Endothelial cell of umbilical vein (primary cell): ENCODE measurements around the gene FNIP1. TPM values are rescaled to one million over a fixed set of nuclear protein-coding genes. Genes with fewer than 3 reads are reported as not detected.

Experiments used
- BruUV-seq: library from RNA; stranded (reverse); fragments of 400-500 nt; replicated peaks from 2 replicates; lab custom pipeline; 2021; lab: Mats Ljungman, UMichigan
- CTCF ChIA-PET: fragments of 300-600, 350-600 bp; sonication (Branson Sonifier 250); formaldehyde crosslinking; loops from one replicate; lab custom pipeline; 2021; ENCODE audit warnings: antibody characterized with exemption, inconsistent platforms; lab: Charles Lee
- POLR2A ChIA-PET: fragments of 300-600, 350-600 bp; sonication (Branson Sonifier 250); formaldehyde crosslinking; loops from one replicate; lab custom pipeline; 2021; ENCODE audit warnings: antibody characterized with exemption, inconsistent platforms; lab: Charles Lee
- DNase-seq: peaks from one replicate; pipeline ENCODE4 v3.0.0-alpha.2; 2011; ENCODE audit warnings: low read depth, low spot score
- FAIRE-seq: peaks from 2 replicates; lab custom pipeline; 2011; peaks lifted over from hg19 to GRCh38; lab: Jason Lieb, UNC
- H2AFZ ChIP-seq: 2 replicates; pipeline ENCODE4 v1.6.0; 2012; ENCODE audit warnings: low read depth, low read length, control low read depth, inconsistent platforms
- H3K27ac ChIP-seq: 2 replicates; pipeline ENCODE4 v1.5.1; 2011; ENCODE audit warnings: low read depth, mild to moderate bottlenecking, control low read depth, low read length, moderate library complexity; ENCODE audit not compliant: insufficient read depth
- H3K27me3 ChIP-seq, 2 experiments: 2 replicates each; pipeline versions ENCODE4 v1.6.0 to v1.6.1; 2011; ENCODE audit warnings: low read length in 2 of 2, mixed read lengths in 1 of 2; ENCODE audit not compliant: control insufficient read depth in 2 of 2, insufficient read depth in 2 of 2
- H3K36me3 ChIP-seq, 2 experiments: 2 replicates in 1 of 2; 3 replicates in 1 of 2; pipeline ENCODE4 v1.5.1; 2011; ENCODE audit warnings: low read length in 2 of 2, mild to moderate bottlenecking in 1 of 2, moderate library complexity in 1 of 2; ENCODE audit not compliant: control insufficient read depth in 2 of 2, insufficient read depth in 2 of 2; ENCODE audit errors: extremely low read depth in 1 of 2
- H3K4me1 ChIP-seq: 3 replicates; pipeline ENCODE4 v1.5.1; 2011; ENCODE audit warnings: mild to moderate bottlenecking, low read length; ENCODE audit not compliant: control insufficient read depth, insufficient read depth; ENCODE audit errors: extremely low read depth
- H3K4me2 ChIP-seq: 2 replicates; pipeline ENCODE4 v1.6.1; 2011; ENCODE audit warnings: low read length, control low read depth, mixed read lengths; ENCODE audit not compliant: insufficient read depth
- H3K4me3 ChIP-seq, 3 experiments: fragments of 200-600 bp in 1 of 3; sonication (generic), shearing (Covaris generic) in 1 of 3; replicated peaks in 1 of 3; 2 replicates each; pipeline ENCODE4 v1.5.1; 2011 to 2016; ENCODE audit warnings: control low read depth in 3 of 3, low read length in 3 of 3, mild to moderate bottlenecking in 2 of 3, inconsistent platforms in 1 of 3, low read depth in 1 of 3, moderate library complexity in 1 of 3; ENCODE audit not compliant: insufficient read depth in 1 of 3
- H3K79me2 ChIP-seq: 2 replicates; pipeline ENCODE4 v1.6.0; 2012; ENCODE audit warnings: low read length, inconsistent platforms; ENCODE audit not compliant: control insufficient read depth, insufficient read depth
- H3K9ac ChIP-seq: replicated peaks from 2 replicates; pipeline ENCODE3; 2011; ENCODE audit warnings: low read length, control low read depth; ENCODE audit not compliant: insufficient read depth; ENCODE audit errors: extremely low read depth
- H3K9me1 ChIP-seq: replicated peaks from 3 replicates; pipeline ENCODE4 v1.6.0; 2011; ENCODE audit warnings: mild to moderate bottlenecking, low read length; ENCODE audit not compliant: control insufficient read depth, insufficient read depth; ENCODE audit errors: extremely low read depth
- H3K9me3 ChIP-seq: replicated peaks from 2 replicates; pipeline ENCODE4 v1.5.1; 2012; ENCODE audit warnings: low read length, inconsistent platforms; ENCODE audit not compliant: control insufficient read depth, insufficient read depth
- H4K20me1 ChIP-seq: replicated peaks from 2 replicates; pipeline ENCODE3; 2011; ENCODE audit warnings: mild to moderate bottlenecking, low read length; ENCODE audit not compliant: control insufficient read depth, insufficient read depth; ENCODE audit errors: extremely low read depth
- CTCF ChIP-seq, 2 donors: IDR thresholded peaks; 1 replicate in 1 of 2; 2 replicates in 1 of 2; pipeline ENCODE4 v1.5.1; 2011; ENCODE audit warnings: low read length in 2 of 2, mild to moderate bottlenecking in 2 of 2, moderate library complexity in 2 of 2, control low read depth in 1 of 2, inconsistent platforms in 1 of 2, low read depth in 1 of 2; ENCODE audit not compliant: insufficient read depth in 1 of 2; ENCODE audit errors: extremely low read depth in 1 of 2
- EZH2 ChIP-seq: IDR thresholded peaks from 2 replicates; pipeline ENCODE4 v1.6.1; 2012; ENCODE audit warnings: borderline replicate concordance, low read depth, mild to moderate bottlenecking, moderate library complexity, low read length, inconsistent platforms; ENCODE audit not compliant: severe bottlenecking
- FOS ChIP-seq: IDR thresholded peaks from 2 replicates; pipeline ENCODE4 v1.6.1; 2011; ENCODE audit warnings: mild to moderate bottlenecking, low read length, moderate library complexity, borderline replicate concordance; ENCODE audit not compliant: insufficient read depth
- GATA2 ChIP-seq: IDR thresholded peaks from 2 replicates; pipeline ENCODE4 v1.7.0; 2011; ENCODE audit warnings: low read depth, mild to moderate bottlenecking, moderate library complexity, mixed read lengths, low read length; ENCODE audit not compliant: insufficient read length, insufficient read depth
- JUN ChIP-seq: IDR thresholded peaks from 2 replicates; pipeline ENCODE4 v1.6.1; 2011; ENCODE audit warnings: borderline replicate concordance, low read depth; ENCODE audit not compliant: insufficient read length, insufficient read depth
- MAX ChIP-seq: IDR thresholded peaks from 2 replicates; pipeline ENCODE4 v1.6.1; 2011; ENCODE audit not compliant: insufficient read depth, insufficient read length
- MYC ChIP-seq: IDR thresholded peaks from one replicate; pipeline ENCODE4 v1.6.1; 2011; ENCODE audit warnings: mild to moderate bottlenecking, low read depth, low read length
- POLR2A ChIP-seq: IDR thresholded peaks from 2 replicates; pipeline ENCODE4 v1.6.1; 2012; ENCODE audit warnings: low read depth, mild to moderate bottlenecking, control low read depth, low read length
- POLR2AphosphoS5 ChIP-seq: IDR thresholded peaks from 2 replicates; pipeline ENCODE4 v1.6.1; 2012; ENCODE audit warnings: low read depth, mild to moderate bottlenecking, control low read depth, low read length, moderate library complexity; ENCODE audit not compliant: insufficient read depth
- dilution Hi-C: fragments of 300-500 bp; cut with MboI; formaldehyde crosslinking; loops from one replicate; pipeline ENCODE4 v1.15.0; 2019; ENCODE audit warnings: low sequenced_read_pairs; ENCODE audit not compliant: extremely low pct_ligation_motif_present
- intact Hi-C: fragments of 100-400 bp; cut with micrococcal nuclease; formaldehyde crosslinking; loops from one replicate; pipeline ENCODE4 v1.10.0; 2022
- polyA plus RNA-seq, 4 experiments: library from polyadenylated mRNA; depleted of rRNA in 3 of 4; stranded (reverse) in 3 of 4; unstranded in 1 of 4; fragments of >200 nt; gene quantifications; 2 replicates each; pipeline versions ENCODE4 v1.2.1 to v1.2.3, GENCODE V29; 2011 to 2012; ENCODE audit warnings: missing spikeins in 1 of 4
- total RNA-seq: library from RNA; stranded (reverse); gene quantifications from 2 replicates; pipeline ENCODE4 v1.2.3, GENCODE V29; 2021

The FNIP1 gene
- total and polyA plus RNA-seq, 2 donors (not counting 3 experiments of a cell fraction or from before 2014, with no cell fraction given) = 5.9 to 27.3 TPM

DNA sequence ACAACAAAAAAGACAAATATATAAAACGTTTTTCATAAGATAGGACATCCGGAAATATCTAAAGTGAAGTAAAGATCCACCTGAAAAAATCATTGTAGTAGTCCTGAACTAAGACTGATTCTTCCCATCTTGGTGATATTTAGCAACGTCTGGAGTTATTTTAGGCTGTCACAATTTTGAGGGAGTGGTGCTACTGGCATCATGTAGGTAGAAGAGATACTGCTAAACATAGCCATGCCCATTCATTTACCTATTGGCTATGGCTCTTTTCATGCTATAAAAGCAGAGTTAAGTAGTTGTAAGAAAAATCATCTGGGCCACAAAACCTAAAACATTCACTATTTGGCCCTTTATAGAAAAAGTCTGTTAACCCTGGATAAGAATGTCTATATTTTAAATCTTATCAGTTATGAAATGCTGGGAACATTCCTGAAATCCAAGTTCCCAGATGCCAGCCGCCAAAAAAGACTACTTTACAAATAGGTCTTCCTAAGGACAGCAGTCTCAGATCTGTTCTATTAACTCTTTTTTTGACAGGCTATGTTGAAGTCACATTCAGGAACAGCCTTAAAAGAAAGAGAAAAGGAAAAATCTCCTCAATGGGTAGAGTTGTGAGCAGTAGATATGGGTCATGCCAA is 188.8 kb downstream of the FNIP1 start:
- H3K4me3 ChIP-seq = no peak overlapping the region
- intact Hi-C loops (no loop called here), dilution Hi-C loops (no loop called here)
- FAIRE-seq = no peak
- TF ChIP-seq GATA2 (no peak), MAX (no peak), POLR2A (no peak), EZH2 (no peak), POLR2AphosphoS5 (no peak), MYC (no peak), JUN (no peak), FOS (no peak), CTCF (IDR thresholded peaks at IDR 0.05; ENCODE audit: extremely low read depth in 1 of 2, insufficient read depth in 1 of 2, low read depth in 1 of 2, low read length in 2 of 2) (no peak)
- DNase-seq = no peak
- H3K36me3 ChIP-seq = no peaks in the 10 kb centered on the region
- no peak overlapping the region for H3K27ac ChIP-seq
- no peaks in the 10 kb centered on the region for H3K9me1 ChIP-seq
- ChIA-PET POLR2A (no interaction called here), CTCF (no interaction called here)
- H3K4me2 ChIP-seq = no peak overlapping the region
- H3K79me2 ChIP-seq = peaks cover 57% of the 10 kb centered on the region
- no peaks in the 10 kb centered on the region for H3K9me3 ChIP-seq
- no peak overlapping the region for H2AFZ ChIP-seq
- no peak overlapping the region for H3K9ac ChIP-seq
- H3K27me3 ChIP-seq = no peaks in the 10 kb centered on the region
- no TSS peak for BruUV-seq
- no peaks in the 10 kb centered on the region for H4K20me1 ChIP-seq
- H3K4me1 ChIP-seq = peaks cover 13% of the 10 kb centered on the region
